H54 (cell line): Measurements from ENCODE around the gene ALOX5.

ENCODE experiments used
- DNase-seq: peaks from one replicate; pipeline ENCODE4 v3.0.0; 2011; ENCODE audit warnings: low spot score, mixed read lengths; ENCODE audit not compliant: insufficient read length
- FAIRE-seq: peaks from 3 replicates; lab custom pipeline; 2011; peaks lifted over from hg19 to GRCh38; lab: Jason Lieb, UNC
- POLR2A ChIP-seq: IDR thresholded peaks from 2 replicates; pipeline ENCODE4 v1.6.1; 2011; ENCODE audit warnings: low read depth, mild to moderate bottlenecking, low read length

Gene ALOX5

GRCh38 chr10:45420453-45421192 is 46.6 kb downstream of the ALOX5 start:
- FAIRE-seq (peak; percentile 62), DNase-seq (peak; percentile 62)
- TF ChIP-seq POLR2A: no peak

GRCh38 chr10:45421221-45422097 is 47.4 kb downstream of the ALOX5 start:
- FAIRE-seq: no peak
- no peak for DNase-seq
- no peak for TF ChIP-seq POLR2A

GRCh38 chr10:45422207-45422865 is 48.3 kb downstream of the ALOX5 start:
- DNase-seq (no peak), FAIRE-seq (no peak)
- TF ChIP-seq POLR2A: no peak

DNA sequence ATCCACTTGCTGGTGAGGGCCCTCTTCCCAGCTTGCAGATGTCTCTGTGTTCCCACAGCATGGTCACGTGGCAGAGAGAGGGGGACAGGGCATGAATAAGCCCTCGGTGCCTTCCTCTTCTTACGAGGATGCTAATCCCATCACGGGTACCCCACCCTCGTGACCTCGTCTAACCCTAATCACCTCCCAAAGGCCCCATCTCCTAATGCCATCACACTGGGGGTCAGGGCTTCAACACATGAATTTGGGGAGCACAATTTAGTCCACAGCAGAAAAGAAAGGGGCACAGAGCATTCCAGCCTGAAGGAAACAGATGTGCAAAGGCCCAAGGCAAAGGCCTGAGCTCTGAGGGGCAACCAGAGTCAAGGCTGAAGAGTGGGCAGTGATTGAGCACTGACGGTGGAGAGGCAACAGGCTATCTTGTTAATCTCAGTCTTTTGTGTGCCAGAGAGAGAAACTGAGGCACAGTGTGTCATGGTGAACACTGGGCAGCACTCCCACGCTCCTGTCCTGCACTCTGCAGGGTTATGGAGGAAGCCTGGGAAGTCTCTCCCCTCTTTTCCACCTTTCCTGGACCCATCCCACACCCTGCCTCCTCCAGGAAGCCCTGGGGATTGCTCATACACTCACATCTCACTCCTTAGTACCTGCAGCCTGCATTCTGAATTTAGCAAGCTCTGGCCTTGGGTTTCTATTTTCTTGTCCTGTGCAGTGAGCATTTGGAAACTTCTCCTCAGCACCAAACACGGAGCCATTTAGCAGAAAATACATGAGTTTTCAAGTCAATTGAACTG is 49.0 kb downstream of the ALOX5 start:
- DNase-seq (no peak), FAIRE-seq (no peak)
- no peak for TF ChIP-seq POLR2A

- no peak for FAIRE-seq
- DNase-seq: no peak
- TF ChIP-seq POLR2A: no peak
Observed at GRCh38 chr10:45423976-45424499, 50.0 kb downstream of the ALOX5 start.

DNA sequence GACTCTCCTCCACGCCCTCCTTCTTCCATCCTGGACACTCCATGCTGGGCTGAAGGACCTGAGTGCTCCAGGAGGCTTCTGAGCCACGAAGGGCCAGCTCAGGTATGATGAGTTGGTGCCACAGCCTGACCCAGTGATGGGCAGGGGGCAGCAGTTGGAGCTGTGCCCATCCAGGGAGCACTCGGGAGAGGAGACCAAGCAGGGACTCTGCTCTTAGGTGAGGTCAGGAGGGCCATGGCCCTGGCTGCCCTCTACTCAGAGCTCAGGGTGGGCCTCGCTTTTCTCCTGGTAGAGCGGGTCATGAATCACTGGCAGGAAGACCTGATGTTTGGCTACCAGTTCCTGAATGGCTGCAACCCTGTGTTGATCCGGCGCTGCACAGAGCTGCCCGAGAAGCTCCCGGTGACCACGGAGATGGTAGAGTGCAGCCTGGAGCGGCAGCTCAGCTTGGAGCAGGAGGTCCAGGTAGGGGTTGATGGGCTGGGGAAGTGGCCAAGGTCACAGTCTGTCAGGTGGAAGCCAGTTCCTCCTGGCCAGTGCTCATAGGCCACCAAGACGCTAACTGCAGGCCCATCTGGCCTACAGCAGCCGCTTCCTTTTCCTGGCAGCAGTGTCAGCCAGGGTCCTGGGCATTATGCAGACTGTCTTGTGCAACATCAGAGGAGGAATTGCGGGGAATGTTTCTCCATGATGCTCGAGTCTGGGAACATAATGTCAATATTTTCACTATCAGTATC is 50.8 kb downstream of the ALOX5 start:
- no peak for TF ChIP-seq POLR2A
- no peak for FAIRE-seq
- no peak for DNase-seq

- DNase-seq (peak; percentile 91), FAIRE-seq (peak; percentile 85)
- no peak for TF ChIP-seq POLR2A
Observed at GRCh38 chr10:45425621-45426563, 51.9 kb downstream of the ALOX5 start.

DNA sequence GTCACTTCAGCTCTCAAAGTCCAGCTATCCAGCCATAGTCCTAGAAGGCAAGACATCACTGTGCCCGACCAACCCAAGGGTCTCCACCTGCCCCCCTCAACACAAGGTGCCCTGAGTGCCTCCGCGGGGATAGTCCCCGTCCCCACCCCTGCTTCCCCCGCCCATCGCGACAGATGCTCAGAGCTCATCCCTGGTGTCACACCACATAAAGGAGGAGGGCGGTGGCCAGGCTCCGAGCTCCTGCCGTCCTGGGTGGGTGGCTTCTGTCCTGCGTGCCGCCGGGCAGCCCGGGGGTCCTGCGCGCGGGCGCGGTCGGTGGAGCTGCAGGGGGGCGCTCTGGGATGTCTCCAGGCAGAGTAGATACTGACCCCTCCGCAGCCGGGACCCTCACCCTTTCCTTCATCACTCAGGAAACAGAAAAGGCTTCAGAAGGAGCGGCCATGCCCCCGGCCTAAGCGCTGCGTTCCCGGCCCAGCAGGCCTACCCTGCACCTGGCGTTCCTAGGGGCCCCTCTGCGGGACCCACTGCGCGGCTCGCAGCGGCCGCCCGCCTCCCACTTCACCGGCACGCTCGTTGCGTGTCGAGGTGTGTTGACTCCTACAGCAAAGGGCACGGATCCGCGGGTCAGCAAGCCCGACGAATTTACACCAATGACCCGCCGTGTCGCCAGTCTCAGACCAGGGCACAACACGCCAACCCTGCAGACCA is 53.4 kb downstream of the ALOX5 start:
- FAIRE-seq: no peak
- no peak for TF ChIP-seq POLR2A
- DNase-seq: no peak

- no peak for FAIRE-seq
- DNase-seq: no peak
- TF ChIP-seq POLR2A: no peak
Observed at GRCh38 chr10:45427970-45428366, 54.0 kb downstream of the ALOX5 start.

DNA sequence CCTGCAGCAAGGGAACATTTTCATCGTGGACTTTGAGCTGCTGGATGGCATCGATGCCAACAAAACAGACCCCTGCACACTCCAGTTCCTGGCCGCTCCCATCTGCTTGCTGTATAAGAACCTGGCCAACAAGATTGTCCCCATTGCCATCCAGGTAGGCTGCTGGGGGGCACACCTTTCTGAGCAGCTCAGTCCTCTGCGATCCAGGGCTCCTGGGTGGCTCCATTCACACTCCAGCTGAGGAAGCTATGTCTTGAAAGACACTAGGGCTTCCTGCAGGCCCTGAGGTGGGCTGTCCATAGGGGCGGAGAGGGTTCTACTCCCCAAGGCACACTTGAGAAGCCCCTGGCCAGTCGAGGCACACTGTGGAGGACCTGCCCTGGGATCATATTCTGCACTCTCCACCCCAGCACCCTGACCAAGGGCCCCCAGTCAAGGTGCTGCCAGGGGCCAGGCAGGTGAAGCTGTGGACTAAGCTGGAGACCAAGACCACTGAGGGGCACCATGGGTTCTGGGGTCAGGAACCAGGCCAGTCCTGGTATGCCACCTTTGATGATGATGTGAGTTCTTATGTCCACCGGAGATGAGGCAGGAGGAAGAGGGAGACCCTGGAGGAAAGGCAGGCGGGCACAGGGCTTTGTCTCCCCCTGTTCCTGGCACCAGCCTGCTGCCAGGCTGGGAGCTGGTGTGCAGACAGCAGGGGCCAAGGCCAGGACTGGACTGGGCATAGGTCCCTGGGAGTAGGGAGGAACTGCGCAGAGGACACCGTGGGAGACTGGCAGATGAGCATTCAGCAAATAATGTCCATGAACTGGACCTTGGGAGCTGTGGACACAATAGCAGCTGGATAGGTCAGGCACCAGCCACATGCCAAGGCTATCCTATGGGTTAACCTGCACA is 54.8 kb downstream of the ALOX5 start:
- TF ChIP-seq POLR2A: no peak
- DNase-seq (no peak), FAIRE-seq (no peak)
